ENCODE measurements around the gene CABP1. TPM values are rescaled to one million over a fixed set of nuclear protein-coding genes. Genes with fewer than 3 reads are reported as not detected.

CABP1 gene
- total RNA-seq, 3 donors from 2014 or later, result 0.51 to 1.8 (median 1.2) TPM

GRCh38 chr12:120659151-120659525 is 18.7 kb downstream of the CABP1 start:
- Histone ChIP-seq H3K9me3 (no peaks in the 10 kb centered on the region), H3K4me3 (no peak overlapping the region), H3K36me3 (ENCODE audit: low read depth) (no peaks in the 10 kb centered on the region), H3K4me1 (ENCODE audit: low read depth) (peaks cover 8% of the 10 kb centered on the region)
- TF ChIP-seq CTCF (IDR thresholded peaks at IDR 0.05), result no peak
- intact Hi-C loops (cut with DNase I, micrococcal nuclease), result no loop called here
- DNase-seq, result peak in 2 of 3 donors; percentile 28 to 43
- ATAC-seq, result peak; percentile 88

GRCh38 chr12:120661432-120661831 is 21.0 kb downstream of the CABP1 start:
- no peak for TF ChIP-seq CTCF (IDR thresholded peaks at IDR 0.05)
- ATAC-seq (no peak), DNase-seq (no peak)
- H3K36me3 ChIP-seq (ENCODE audit: low read depth), result no peaks in the 10 kb centered on the region
- intact Hi-C loops (cut with DNase I, micrococcal nuclease), result no loop called here
- H3K4me3 ChIP-seq, result no peak overlapping the region
- H3K9me3 ChIP-seq, result no peaks in the 10 kb centered on the region
- H3K4me1 ChIP-seq (ENCODE audit: low read depth), result peaks cover 8% of the 10 kb centered on the region

- Histone ChIP-seq H3K4me3 (no peak overlapping the region), H3K4me1 (ENCODE audit: low read depth) (peaks cover 8% of the 10 kb centered on the region), H3K9me3 (no peaks in the 10 kb centered on the region), H3K36me3 (ENCODE audit: low read depth) (no peaks in the 10 kb centered on the region)
- no peak for ATAC-seq
- intact Hi-C loops (cut with DNase I, micrococcal nuclease), result no loop called here
- DNase-seq, result no peak
- TF ChIP-seq CTCF (IDR thresholded peaks at IDR 0.05), result no peak
Observed at GRCh38 chr12:120662879-120663278, 22.5 kb downstream of the CABP1 start.

GRCh38 chr12:120663741-120664140 is 23.3 kb downstream of the CABP1 start:
- peaks cover 8% of the 10 kb centered on the region for H3K4me1 ChIP-seq (ENCODE audit: low read depth)
- DNase-seq, result no peak
- no peak for ATAC-seq
- H3K36me3 ChIP-seq (ENCODE audit: low read depth), result no peaks in the 10 kb centered on the region
- TF ChIP-seq CTCF (IDR thresholded peaks at IDR 0.05), result no peak
- intact Hi-C loops (cut with DNase I, micrococcal nuclease), result no loop called here
- no peak overlapping the region for H3K4me3 ChIP-seq
- no peaks in the 10 kb centered on the region for H3K9me3 ChIP-seq

- intact Hi-C loops (cut with DNase I, micrococcal nuclease), result no loop called here
- no peak for TF ChIP-seq CTCF (IDR thresholded peaks at IDR 0.05)
- Histone ChIP-seq H3K9me3 (no peaks in the 10 kb centered on the region), H3K4me3 (no peak overlapping the region), H3K36me3 (ENCODE audit: low read depth) (no peaks in the 10 kb centered on the region), H3K4me1 (ENCODE audit: low read depth) (peaks cover 6% of the 10 kb centered on the region)
- no peak for ATAC-seq
- no peak for DNase-seq
Observed at GRCh38 chr12:120666571-120667390, 26.4 kb downstream of the CABP1 start.
